ENCODE results near the gene SYCN. TPM values are rescaled to one million over a fixed set of nuclear protein-coding genes. Genes with fewer than 3 reads are reported as not detected.

Gene SYCN
- total and polyA plus RNA-seq, 2 of the 8 experiments (the other 6 are each of a cell fraction or from before 2014, with no cell fraction given): not detected

DNA sequence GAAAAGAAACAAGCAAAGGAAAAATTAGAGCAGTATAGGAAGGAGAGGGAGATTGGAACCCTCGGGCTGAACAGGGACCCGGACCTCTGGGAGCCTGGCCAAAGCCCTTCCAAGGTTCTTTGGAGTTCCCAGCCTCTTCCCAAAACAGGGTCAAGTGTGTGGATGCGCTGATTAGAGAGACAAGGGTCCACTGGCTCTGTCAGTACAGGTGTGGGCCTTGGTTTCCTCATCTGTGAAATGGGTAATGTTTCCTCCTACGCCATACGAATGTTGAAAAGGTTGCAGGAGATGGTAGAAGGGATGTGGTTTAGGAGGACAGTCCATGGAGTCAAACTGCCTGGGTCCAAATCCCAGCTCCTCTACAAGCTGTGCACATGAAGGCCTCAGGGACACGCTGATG, 2.1 kb upstream of the SYCN start:
- H2BK5ac ChIP-seq (ENCODE audit: low read depth, low read length): no peak overlapping the region
- WGBS, 2 experiments (ENCODE audit: extremely low coverage in 1 of 2, insufficient coverage in 1 of 2, insufficient read length in 1 of 2, insufficient replicate concordance in 2 of 2, low coverage in 1 of 2, low lambda C conversion rate in 2 of 2, missing lambda C conversion rate in 1 of 2): 82% methylated on average over 5 of the region's 6 CpGs; no CpG with 5 or more reads in 1 of the 2 experiments
- H3K36me3 ChIP-seq (ENCODE audit: control insufficient read depth in 2 of 4, insufficient read depth in 4 of 4, low read length in 3 of 4): no peaks in the 10 kb centered on the region
- H3K4ac ChIP-seq (replicated peaks; ENCODE audit: insufficient read length, low read depth, low read length): no peak overlapping the region
- no peak overlapping the region for H2AK5ac ChIP-seq (ENCODE audit: low read depth, low read length)
- H3K18ac ChIP-seq (ENCODE audit: extremely low read depth, low read length): no peak overlapping the region
- no peak overlapping the region for H4K5ac ChIP-seq (ENCODE audit: insufficient read length, low read depth, low read length)
- FAIRE-seq: no peak
- H3K4me3 ChIP-seq (ENCODE audit: extremely low read depth in 1 of 4, insufficient read depth in 2 of 4, low read depth in 3 of 4, low read length in 4 of 4): no peak overlapping the region
- H3K79me1 ChIP-seq (ENCODE audit: low read depth, low read length): no peaks in the 10 kb centered on the region
- H3K27ac ChIP-seq (ENCODE audit: low read depth, low read length): no peak overlapping the region
- H2BK20ac ChIP-seq (ENCODE audit: low read length): no peak overlapping the region
- H2BK15ac ChIP-seq (ENCODE audit: low read length): no peak overlapping the region
- no peaks in the 10 kb centered on the region for H3K9me3 ChIP-seq (ENCODE audit: insufficient read depth in 2 of 2, low read depth in 1 of 2, low read length in 1 of 2)
- no peaks in the 10 kb centered on the region for H3K23me2 ChIP-seq (ENCODE audit: low read depth, low read length)
- no peak overlapping the region for H2BK120ac ChIP-seq (replicated peaks; ENCODE audit: low read depth, low read length)
- H3K27me3 ChIP-seq (replicated peaks in 1 of 4; ENCODE audit: control insufficient read depth in 3 of 4, extremely low read depth in 1 of 4, insufficient read depth in 3 of 4, low read length in 3 of 4): peaks cover 4 to 23% (median 13%) of the 10 kb centered on the region in 4 experiments; a peak in 6 of 7 replicates
- peaks cover 0 to 2% (median under 1%) of the 10 kb centered on the region in 4 experiments; a peak in 3 of 7 replicates for H3K4me1 ChIP-seq (replicated peaks in 1 of 4; ENCODE audit: control insufficient read depth in 3 of 4, insufficient read depth in 4 of 4, low read length in 3 of 4)
- H3K9ac ChIP-seq (replicated peaks in 1 of 4; ENCODE audit: extremely low read depth in 1 of 4, low read depth in 3 of 4, low read length in 3 of 4): no peak overlapping the region
- H4K91ac ChIP-seq (replicated peaks; ENCODE audit: insufficient read length, low read length): no peak overlapping the region
- ChIA-PET CTCF (ENCODE audit: partially characterized antibody) (interaction anchor here (1.1 to 3.3 kb wide), 3 partner anchors 10 to 121 kb away, joined by 4 to 15 read pairs (median 5); partner anchors contain the start of gene NCCRP1), POLR2A (ENCODE audit: partially characterized antibody) (no interaction called here)
- H4K8ac ChIP-seq (ENCODE audit: extremely low read depth, insufficient read depth, low read length): no peak overlapping the region
- H3K14ac ChIP-seq (ENCODE audit: insufficient read length): no peak overlapping the region
- H3K4me2 ChIP-seq (ENCODE audit: insufficient read depth in 1 of 2, low read depth in 2 of 2, low read length in 2 of 2): no peak overlapping the region
- no peaks in the 10 kb centered on the region for H3K79me2 ChIP-seq (ENCODE audit: control insufficient read depth in 1 of 2, insufficient read depth in 2 of 2, low read length in 2 of 2)
- H4K20me1 ChIP-seq (replicated peaks in 1 of 2; ENCODE audit: control insufficient read depth in 1 of 2, insufficient read depth in 2 of 2, low read length in 2 of 2): no peaks in the 10 kb centered on the region
- DNase-seq (ENCODE audit: low read depth in 1 of 2, low spot score in 2 of 2): no peak
- no peak overlapping the region for H2BK12ac ChIP-seq (ENCODE audit: low read depth, low read length)
- H3K56ac ChIP-seq (replicated peaks; ENCODE audit: insufficient read length, low read depth, low read length): no peak overlapping the region
- no peak overlapping the region for H3K23ac ChIP-seq (ENCODE audit: insufficient read length)
- H2AFZ ChIP-seq (ENCODE audit: low read length): no peak overlapping the region
- no peak for TF ChIP-seq TAF7 (optimal IDR thresholded peaks at IDR 0.05; ENCODE audit: borderline replicate concordance, low read depth, low read length)
- no peak for TF ChIP-seq SP4 (IDR thresholded peaks at IDR 0.05; ENCODE audit: low read length)
- no peak for TF ChIP-seq CTBP2 (IDR thresholded peaks at IDR 0.05; ENCODE audit: borderline replicate concordance, insufficient read depth, insufficient read length, low read length)
- no peak for TF ChIP-seq BCL11A (IDR thresholded peaks at IDR 0.05; ENCODE audit: low read depth in 2 of 2, low read length in 2 of 2)
- no peak for TF ChIP-seq EGR1 (IDR thresholded peaks at IDR 0.05; ENCODE audit: borderline replicate concordance, low read depth, low read length)
- no peak for TF ChIP-seq HDAC2 (IDR thresholded peaks at IDR 0.05; ENCODE audit: borderline replicate concordance in 1 of 2, low read depth in 2 of 2, low read length in 2 of 2)
- TF ChIP-seq POLR2AphosphoS5 (IDR thresholded peaks at IDR 0.05; ENCODE audit: low read depth, low read length): no peak
- no peak for TF ChIP-seq TAF1 (IDR thresholded peaks at IDR 0.05; ENCODE audit: low read depth, low read length)
- no peak for TF ChIP-seq EZH2 (IDR thresholded peaks at IDR 0.05; ENCODE audit: low read depth, low read length, severe bottlenecking)
- no peak for TF ChIP-seq BACH1 (IDR thresholded peaks at IDR 0.05; ENCODE audit: low read length)
- no peak for TF ChIP-seq ZNF274 (IDR thresholded peaks at IDR 0.05; ENCODE audit: borderline replicate concordance, extremely low read depth, low read length)
- TF ChIP-seq, protein P1, sequence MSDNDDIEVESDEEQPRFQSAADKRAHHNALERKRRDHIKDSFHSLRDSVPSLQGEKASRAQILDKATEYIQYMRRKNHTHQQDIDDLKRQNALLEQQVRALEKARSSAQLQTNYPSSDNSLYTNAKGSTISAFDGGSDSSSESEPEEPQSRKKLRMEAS (IDR thresholded peaks at IDR 0.05): no peak

All from H1 (cell line).